ENCODE measurements around the gene SERF2. TPM values are rescaled to one million over a fixed set of nuclear protein-coding genes. Genes with fewer than 3 reads are reported as not detected.

The SERF2 gene
- total and polyA plus RNA-seq, 4 donors = 195 to 1,329 (median 838) TPM

GRCh38 chr15:43772624-43773023 is 19.5 kb upstream of the SERF2 start:
- peaks cover 0 to 21% (median 10%) of the 10 kb centered on the region in 4 donors for H3K4me1 ChIP-seq (ENCODE audit: control insufficient read depth in 4 of 4, insufficient read depth in 4 of 4, low read length in 3 of 4)
- H3K9me3 ChIP-seq (ENCODE audit: control insufficient read depth in 4 of 4, low read length in 3 of 4) = no peaks in the 10 kb centered on the region
- no peak overlapping the region for H3K27ac ChIP-seq (ENCODE audit: low read depth in 1 of 2, low read length in 2 of 2)
- peaks cover 12 to 60% (median 55%) of the 10 kb centered on the region in 4 donors for H3K36me3 ChIP-seq (ENCODE audit: control insufficient read depth in 4 of 4, insufficient read depth in 3 of 4, low read depth in 1 of 4, low read length in 3 of 4)
- no peaks in the 10 kb centered on the region for H3K27me3 ChIP-seq (ENCODE audit: control insufficient read depth in 4 of 4, insufficient read depth in 4 of 4, low read length in 3 of 4)
- no peak for DNase-seq (ENCODE audit: low spot score)
- H3K4me3 ChIP-seq (ENCODE audit: low read depth in 1 of 3, low read length in 3 of 3) = no peak overlapping the region
- no peak overlapping the region for H3K9ac ChIP-seq (ENCODE audit: low read depth in 1 of 2, low read length in 2 of 2)
- TF ChIP-seq HNF4A (conservative IDR thresholded peaks at IDR 0.05) (no peak), CTCF (IDR thresholded peaks at IDR 0.05; ENCODE audit: low read depth, low read length, missing input control) (no peak), YY1 (IDR thresholded peaks at IDR 0.05) (no peak), NR2F2 (IDR thresholded peaks at IDR 0.05) (no peak), HNF4G (IDR thresholded peaks at IDR 0.05) (no peak), SP1 (IDR thresholded peaks at IDR 0.05) (no peak), JUND (IDR thresholded peaks at IDR 0.05) (no peak), REST (IDR thresholded peaks at IDR 0.05) (no peak), RAD21 (IDR thresholded peaks at IDR 0.05) (no peak)

DNA sequence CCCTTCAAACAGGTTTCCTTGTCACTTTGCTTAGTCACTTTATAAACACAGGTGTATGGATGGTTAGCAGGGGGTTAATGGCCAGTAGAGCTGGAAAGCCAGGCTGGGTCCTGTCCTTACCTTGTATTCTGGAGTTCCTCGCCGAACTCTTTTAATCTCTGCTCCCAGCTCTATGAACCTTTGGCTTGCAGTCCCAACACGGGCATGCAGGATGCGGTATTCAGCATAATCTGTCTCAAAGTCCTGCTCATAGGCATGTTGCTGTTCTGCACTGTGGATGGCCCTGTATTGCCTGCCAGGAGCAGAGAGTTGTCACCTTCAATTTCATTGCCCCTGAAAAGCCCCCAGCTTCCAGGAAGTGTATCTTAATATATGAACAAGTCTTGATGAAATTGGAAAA is 18.1 kb upstream of the SERF2 start:
- no peak for TF ChIP-seq RXRA (IDR thresholded peaks at IDR 0.05)
- no peak for TF ChIP-seq RAD21 (IDR thresholded peaks at IDR 0.05)
- no peak for TF ChIP-seq REST (IDR thresholded peaks at IDR 0.05)
- TF ChIP-seq JUND (IDR thresholded peaks at IDR 0.05) = no peak
- TF ChIP-seq, protein P1, sequence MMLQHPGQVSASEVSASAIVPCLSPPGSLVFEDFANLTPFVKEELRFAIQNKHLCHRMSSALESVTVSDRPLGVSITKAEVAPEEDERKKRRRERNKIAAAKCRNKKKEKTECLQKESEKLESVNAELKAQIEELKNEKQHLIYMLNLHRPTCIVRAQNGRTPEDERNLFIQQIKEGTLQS (IDR thresholded peaks at IDR 0.05) = no peak
- TF ChIP-seq EGR1 (IDR thresholded peaks at IDR 0.05; ENCODE audit: low read depth in 2 of 2) = no peak
- no peak for TF ChIP-seq ZBTB33 (IDR thresholded peaks at IDR 0.05)
- H3K36me3 ChIP-seq (ENCODE audit: control insufficient read depth in 4 of 4, insufficient read depth in 3 of 4, low read depth in 1 of 4, low read length in 3 of 4) = peaks cover 6 to 48% (median 43%) of the 10 kb centered on the region in 4 donors
- H3K4me3 ChIP-seq (ENCODE audit: low read depth in 1 of 3, low read length in 3 of 3) = no peak overlapping the region
- H3K9ac ChIP-seq (ENCODE audit: low read depth in 1 of 2, low read length in 2 of 2) = no peak overlapping the region
- 65% methylated on average over 4 of the region's 4 CpGs for WGBS
- H3K4me1 ChIP-seq (ENCODE audit: control insufficient read depth in 4 of 4, insufficient read depth in 4 of 4, low read length in 3 of 4) = peaks cover 0 to 21% (median 11%) of the 10 kb centered on the region in 4 donors
- no peaks in the 10 kb centered on the region for H3K9me3 ChIP-seq (ENCODE audit: control insufficient read depth in 4 of 4, low read length in 3 of 4)
- no peak for DNase-seq (ENCODE audit: low spot score)
- no peak overlapping the region for H3K27ac ChIP-seq (ENCODE audit: low read depth in 1 of 2, low read length in 2 of 2)
- H3K27me3 ChIP-seq (ENCODE audit: control insufficient read depth in 4 of 4, insufficient read depth in 4 of 4, low read length in 3 of 4) = no peaks in the 10 kb centered on the region
